Lower leg skin (tissue), 4 donors: ENCODE results near the gene CCDC70. TPM values are rescaled to one million over a fixed set of nuclear protein-coding genes. Genes with fewer than 3 reads are reported as not detected.

ENCODE experiments used
- DNase-seq, 2 donors: peaks; one replicate each; pipeline ENCODE4 v3.0.0-alpha.2; 2019; ENCODE audit warnings: low spot score in 2 of 2
- H3K4me3 ChIP-seq: fragments of 200-600 bp; sonication (generic); 2 replicates; pipeline ENCODE4 v1.5.1; 2017; ENCODE audit warnings: mild to moderate bottlenecking, low read depth; ENCODE audit not compliant: poor library complexity, severe bottlenecking
- CTCF ChIP-seq, 3 donors: fragments of 450-650 bp; IDR thresholded peaks; one replicate each; pipeline ENCODE4 v1.5.1; 2016; ENCODE audit warnings: antibody characterized with exemption in 3 of 3, mild to moderate bottlenecking in 3 of 3, moderate library complexity in 2 of 3
- POLR2A ChIP-seq, 2 donors: fragments of 450-650 bp; IDR thresholded peaks; one replicate each; pipeline ENCODE4 v1.6.1; 2016 to 2017; ENCODE audit warnings: antibody characterized with exemption in 2 of 2, mild to moderate bottlenecking in 1 of 2, moderate library complexity in 1 of 2
- WGBS, 2 donors: methylation state at CpG; one replicate each; pipeline ENCODE4 v1.1.5; 2018; 5-methylcytosine and 5-hydroxymethylcytosine counted together
- intact Hi-C: fragments of 100-400 bp; cut with DNase I; formaldehyde crosslinking; loops from one replicate; pipeline ENCODE4 v1.15.0; 2023; ENCODE audit warnings: low total_unique reads
- total RNA-seq, 4 donors: library from RNA; depleted of rRNA; stranded (reverse); fragments of >200 nt; gene quantifications; one replicate each; pipeline ENCODE4 v1.1.0, GENCODE V29; 2016

The CCDC70 gene
- total RNA-seq, 4 donors from 2014 or later = not detected

GRCh38 chr13:51844862-51845573 is 16.8 kb upstream of the CCDC70 start, which contains the start of gene TMEM272:
Gene TMEM272 (minus strand): TSS chr13:51845177. CDS start chr13:51838530, 6,647 bp downstream.
- 36 to 37% methylated on average over 20 of the region's 20 CpGs for WGBS, 2 donors
- intact Hi-C loops = no loop called here
- H3K4me3 ChIP-seq = no peak within 1 kb of the TSS
- TF ChIP-seq POLR2A (IDR thresholded peaks at IDR 0.05) (no peak), CTCF (IDR thresholded peaks at IDR 0.05) (peak in 1 of 3 donors; percentile 16)
- DNase-seq = no peak

- H3K4me3 ChIP-seq = no peak overlapping the region
- TF ChIP-seq CTCF (IDR thresholded peaks at IDR 0.05) = no peak
- no peak for TF ChIP-seq POLR2A (IDR thresholded peaks at IDR 0.05)
- no peak for DNase-seq
- WGBS, 2 donors = 65 to 86% methylated on average over 4 to 5 of the region's 5 CpGs
- intact Hi-C loops = no loop called here
Measured at GRCh38 chr13:51845574-51846318, 16.0 kb upstream of the CCDC70 start.

GRCh38 chr13:51846756-51847155 is 15.0 kb upstream of the CCDC70 start:
- H3K4me3 ChIP-seq = no peak overlapping the region
- TF ChIP-seq POLR2A (IDR thresholded peaks at IDR 0.05) (no peak), CTCF (IDR thresholded peaks at IDR 0.05) (no peak)
- DNase-seq = no peak
- intact Hi-C loops = no loop called here
- 73 to 86% methylated on average over 1 of the region's 1 CpG for WGBS, 2 donors

GRCh38 chr13:51848674-51849073 is 13.1 kb upstream of the CCDC70 start:
- WGBS, 2 donors = 38 to 44% methylated on average over 4 of the region's 4 CpGs
- no peak overlapping the region for H3K4me3 ChIP-seq
- intact Hi-C loops = no loop called here
- no peak for DNase-seq
- TF ChIP-seq CTCF (IDR thresholded peaks at IDR 0.05) = no peak
- TF ChIP-seq POLR2A (IDR thresholded peaks at IDR 0.05) = no peak

GRCh38 chr13:51849145-51850101 is 12.3 kb upstream of the CCDC70 start:
- H3K4me3 ChIP-seq = no peak overlapping the region
- no peak for DNase-seq
- intact Hi-C loops = no loop called here
- 68 to 72% methylated on average over 21 of the region's 21 CpGs for WGBS, 2 donors
- TF ChIP-seq CTCF (IDR thresholded peaks at IDR 0.05) (no peak), POLR2A (IDR thresholded peaks at IDR 0.05) (no peak)
